ENCODE data around the gene IGFBP4.
A peak's percentile ranks its signal among the peaks of the same experiment; 100 is the strongest.

The IGFBP4 gene

GRCh38 chr17:40432864-40433528, 10.3 kb upstream of the IGFBP4 start:
- no peak for DNase-seq

- peak in 1 of 2 donors; percentile 38 for DNase-seq
Measured at GRCh38 chr17:40433551-40434415, 9.5 kb upstream of the IGFBP4 start.

- no peak for DNase-seq
Measured at GRCh38 chr17:40436636-40437035, 6.6 kb upstream of the IGFBP4 start.

- DNase-seq: no peak
Measured at GRCh38 chr17:40437095-40437732, 6.0 kb upstream of the IGFBP4 start.

DNA sequence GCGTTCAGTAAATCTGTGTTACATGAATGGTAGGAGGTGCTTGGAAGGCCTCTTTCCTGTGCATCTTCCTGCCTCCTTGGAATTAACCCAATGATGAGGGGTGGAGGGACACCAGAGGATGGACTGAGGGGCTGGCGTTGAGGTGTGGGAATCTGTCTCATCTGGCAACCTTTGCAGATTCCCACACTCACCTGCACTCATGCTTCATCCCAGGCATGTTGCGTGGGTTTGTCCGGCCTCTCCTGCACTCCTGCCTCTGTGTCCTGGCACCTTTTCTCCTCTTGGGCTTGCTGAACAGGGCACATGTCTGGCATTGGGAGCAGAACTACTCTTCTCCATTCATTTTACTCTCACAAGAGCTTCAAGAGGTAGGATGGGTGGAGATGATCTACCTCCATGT, 3.1 kb upstream of the IGFBP4 start:
- no peak for DNase-seq

DNA sequence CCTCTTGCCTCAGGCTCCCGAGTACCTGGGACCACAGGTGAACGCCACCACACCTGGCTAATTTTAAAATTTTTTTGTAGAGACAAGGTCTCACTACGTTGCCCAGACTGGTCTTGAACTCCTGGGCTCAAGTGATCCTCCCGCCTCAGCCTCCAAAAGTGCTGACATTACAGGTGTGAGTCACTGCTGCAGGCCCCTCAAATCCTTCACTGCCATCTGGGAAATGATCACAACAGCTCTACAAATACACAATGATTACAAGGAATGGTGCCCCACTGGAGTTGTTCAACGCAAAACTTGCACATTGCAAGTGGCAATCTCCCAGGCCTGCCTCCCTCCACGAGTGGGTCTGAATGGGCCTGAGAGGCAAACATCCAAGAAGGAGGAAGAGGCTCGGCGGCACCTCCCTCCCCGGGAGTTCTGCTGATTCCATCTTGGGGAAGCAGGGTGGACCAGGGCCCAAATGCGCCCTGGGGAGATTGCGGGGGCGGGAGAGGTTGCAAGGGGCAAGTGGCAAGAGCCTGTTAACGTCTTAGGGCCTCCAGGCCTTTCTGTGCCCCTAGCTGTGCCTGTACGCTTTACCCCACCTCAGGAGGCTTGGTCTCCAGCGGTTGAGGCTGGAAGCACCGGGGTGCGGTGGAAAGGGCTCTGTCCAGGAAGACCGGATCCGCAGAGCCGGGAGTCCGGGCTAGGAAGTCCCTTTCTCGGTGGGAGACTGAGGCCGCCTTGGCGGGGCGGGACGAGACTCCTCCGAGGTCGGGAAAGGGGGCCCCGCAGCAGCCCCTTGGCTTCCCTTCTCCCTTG, 656 bp upstream of the IGFBP4 start:
- DNase-seq: no peak

DNA sequence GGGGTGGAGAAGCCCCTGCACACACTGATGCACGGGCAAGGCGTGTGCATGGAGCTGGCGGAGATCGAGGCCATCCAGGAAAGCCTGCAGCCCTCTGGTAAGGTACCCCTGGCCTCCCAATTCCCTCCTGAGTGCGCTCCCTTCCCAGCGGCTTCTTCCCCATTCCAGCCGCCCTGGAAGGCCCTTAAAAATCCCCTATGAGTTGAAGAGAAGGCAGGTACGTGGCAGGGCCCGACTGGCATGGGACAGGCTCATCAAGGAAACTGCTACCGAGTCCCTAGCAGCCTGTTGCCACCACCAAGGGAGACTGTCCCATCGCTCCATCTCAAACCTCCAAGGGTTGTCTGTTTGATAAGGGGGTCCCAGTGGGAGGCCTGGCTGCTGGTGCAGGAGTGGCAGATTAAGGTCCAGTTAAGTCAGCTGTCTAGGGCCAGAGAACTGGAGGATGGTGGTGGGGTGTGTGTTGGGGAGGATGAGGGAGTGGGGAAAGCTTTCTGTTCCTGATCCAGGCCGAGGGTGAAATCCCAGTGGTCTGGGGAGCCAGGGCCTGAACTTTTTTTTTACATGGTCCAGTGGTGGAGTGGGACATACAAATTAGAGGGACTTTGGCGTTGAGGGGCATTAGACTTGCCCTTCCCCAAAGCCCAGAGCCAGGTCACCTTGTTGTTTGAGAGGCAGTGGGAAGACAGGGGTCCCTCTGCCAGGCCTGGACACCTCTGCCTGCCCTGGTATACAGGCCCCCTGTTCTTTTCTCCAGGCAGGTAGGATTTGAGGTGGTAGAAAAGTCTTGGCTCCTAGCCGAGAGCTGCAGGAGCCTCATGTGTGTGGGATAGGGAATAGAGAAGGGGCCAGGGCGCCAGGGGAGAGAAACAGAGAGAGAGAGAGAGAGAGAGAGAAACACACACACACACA, 994 bp downstream of the IGFBP4 start:
- peak in 1 of 2 donors; percentile 19 for DNase-seq

- DNase-seq: no peak
Measured at GRCh38 chr17:40445751-40446468, 2.7 kb downstream of the IGFBP4 start.

DNA sequence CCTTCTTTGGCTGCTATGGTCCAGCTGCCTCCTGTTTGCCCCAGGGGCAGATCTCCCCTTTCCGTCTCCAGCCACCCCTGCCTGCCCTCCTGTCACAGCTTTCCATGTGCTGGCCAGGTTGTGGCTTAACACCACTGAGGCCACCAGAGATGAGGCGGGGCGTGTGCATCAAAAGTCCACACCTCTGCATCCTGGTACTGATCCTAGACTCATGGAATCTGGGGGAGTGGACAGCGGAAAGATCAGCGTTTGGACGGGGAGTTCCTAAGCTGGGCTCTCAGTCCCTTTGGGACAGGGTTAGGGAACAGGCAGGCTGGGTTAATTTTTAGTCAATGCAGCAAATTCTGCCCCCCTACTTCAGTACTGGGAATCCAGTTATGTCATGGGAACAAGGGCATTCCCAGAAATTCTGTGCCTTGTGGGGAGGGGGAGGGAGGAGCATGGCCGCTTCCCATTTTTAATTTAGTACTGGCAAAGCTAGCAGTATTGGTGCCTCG, 3.9 kb downstream of the IGFBP4 start:
- DNase-seq: no peak

GRCh38 chr17:40447806-40448205, 4.6 kb downstream of the IGFBP4 start:
- DNase-seq: no peak

DNA sequence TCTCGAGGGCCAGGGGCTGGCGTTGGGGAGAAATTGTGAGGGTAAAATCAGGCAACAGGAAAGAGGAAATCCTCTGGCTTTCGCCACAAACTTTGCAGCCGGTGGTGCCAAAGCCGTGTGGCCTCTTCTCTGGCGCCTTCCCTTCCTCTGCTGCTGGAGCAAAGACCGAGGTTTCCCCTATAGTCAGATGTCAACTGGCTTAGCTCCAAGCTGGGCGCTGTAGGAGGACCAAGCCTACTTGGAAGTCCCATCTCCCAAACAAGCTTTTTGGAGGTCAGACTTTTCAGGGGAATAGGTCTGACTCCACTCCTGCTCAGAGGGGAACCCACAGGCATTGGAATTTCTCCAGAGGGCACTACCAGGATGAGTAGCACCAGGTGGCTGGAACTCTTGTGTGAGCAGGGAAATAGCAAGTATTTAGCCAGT, 5.0 kb downstream of the IGFBP4 start:
- DNase-seq: no peak

- DNase-seq: no peak
Measured at GRCh38 chr17:40448639-40449261, 5.5 kb downstream of the IGFBP4 start.

GRCh38 chr17:40450175-40450574, 6.9 kb downstream of the IGFBP4 start:
- DNase-seq: peak; percentile 55 to 56

DNA sequence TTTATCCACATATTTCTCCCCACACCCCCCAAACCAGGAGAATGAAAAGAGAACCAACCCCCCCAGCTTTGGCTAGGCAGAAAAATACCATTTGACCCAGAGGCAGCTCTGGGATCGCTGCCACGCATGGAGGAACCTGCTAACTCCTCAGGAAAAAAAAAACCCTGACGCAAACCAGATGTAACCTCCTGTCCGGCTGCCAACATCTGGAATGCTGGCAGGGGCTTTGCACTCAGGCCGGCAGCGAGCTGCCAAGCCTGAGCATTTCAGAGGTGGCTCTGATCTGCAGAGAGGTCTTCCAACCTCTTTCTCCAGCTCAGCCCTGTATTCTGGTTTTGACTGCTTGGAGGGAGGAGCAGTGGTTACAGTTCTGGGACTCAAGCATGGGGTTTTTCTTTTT, 8.2 kb downstream of the IGFBP4 start:
- no peak for DNase-seq

DNA sequence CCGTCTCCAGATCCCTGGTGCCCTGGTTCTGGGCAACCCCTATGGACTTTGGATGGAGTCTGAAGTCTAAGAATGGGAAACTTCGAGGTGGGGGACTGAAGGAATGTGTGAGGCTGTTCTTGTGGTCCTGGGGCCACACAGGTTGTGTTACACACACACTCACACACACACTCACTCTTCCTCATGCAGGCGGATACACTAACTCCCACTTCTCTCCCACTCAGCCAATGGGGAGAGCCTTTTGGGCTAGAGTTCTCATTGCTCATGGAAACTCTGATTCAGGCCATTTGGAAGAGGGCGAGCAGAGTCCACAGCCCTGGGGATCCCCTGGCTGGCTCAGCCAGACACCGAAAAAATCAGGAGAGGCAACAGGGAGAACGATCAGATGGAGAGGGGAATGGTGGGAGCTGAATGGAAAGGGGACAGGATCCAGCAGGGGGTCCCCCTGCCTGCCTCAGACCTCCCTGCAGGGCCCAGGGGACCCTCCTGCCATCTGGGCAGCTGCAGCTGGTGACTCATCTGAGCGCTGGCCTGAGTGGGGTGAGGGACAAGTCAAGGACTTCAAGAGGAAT, 9.1 kb downstream of the IGFBP4 start:
- no peak for DNase-seq

GRCh38 chr17:40452921-40453378, 9.7 kb downstream of the IGFBP4 start:
- no peak for DNase-seq

DNA sequence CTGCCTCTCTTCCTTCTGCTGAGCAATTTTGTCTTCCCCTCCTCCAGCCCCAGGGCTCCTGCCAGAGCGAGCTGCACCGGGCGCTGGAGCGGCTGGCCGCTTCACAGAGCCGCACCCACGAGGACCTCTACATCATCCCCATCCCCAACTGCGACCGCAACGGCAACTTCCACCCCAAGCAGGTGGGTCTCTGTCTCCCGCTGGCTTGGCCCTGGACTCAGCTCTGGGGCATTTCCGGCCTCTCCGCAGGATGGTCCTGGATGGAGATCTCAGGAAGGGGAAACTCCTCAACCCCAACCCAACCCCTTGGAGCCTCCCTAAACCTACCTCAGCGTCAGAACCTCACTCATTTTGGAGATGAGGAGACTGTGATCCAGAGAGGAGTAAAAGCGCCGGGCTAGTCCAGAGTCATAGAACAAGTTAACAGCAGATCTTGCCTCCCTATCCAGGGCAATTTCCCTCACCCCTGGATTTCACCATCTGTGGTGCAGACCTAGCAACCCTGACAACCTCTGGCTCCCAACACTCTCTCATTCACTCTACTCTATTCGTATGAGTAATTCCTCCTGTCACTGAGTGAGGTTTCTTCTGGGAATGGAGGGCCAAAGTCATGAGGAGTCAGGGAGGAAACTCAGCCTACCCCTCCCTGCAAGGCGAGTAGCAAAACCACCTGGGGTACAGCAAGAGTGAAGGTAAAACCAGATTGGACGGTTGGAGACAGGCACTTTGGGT, 10.8 kb downstream of the IGFBP4 start:
- no peak for DNase-seq

- DNase-seq: no peak
Measured at GRCh38 chr17:40454613-40454995, 11.4 kb downstream of the IGFBP4 start.

DNA sequence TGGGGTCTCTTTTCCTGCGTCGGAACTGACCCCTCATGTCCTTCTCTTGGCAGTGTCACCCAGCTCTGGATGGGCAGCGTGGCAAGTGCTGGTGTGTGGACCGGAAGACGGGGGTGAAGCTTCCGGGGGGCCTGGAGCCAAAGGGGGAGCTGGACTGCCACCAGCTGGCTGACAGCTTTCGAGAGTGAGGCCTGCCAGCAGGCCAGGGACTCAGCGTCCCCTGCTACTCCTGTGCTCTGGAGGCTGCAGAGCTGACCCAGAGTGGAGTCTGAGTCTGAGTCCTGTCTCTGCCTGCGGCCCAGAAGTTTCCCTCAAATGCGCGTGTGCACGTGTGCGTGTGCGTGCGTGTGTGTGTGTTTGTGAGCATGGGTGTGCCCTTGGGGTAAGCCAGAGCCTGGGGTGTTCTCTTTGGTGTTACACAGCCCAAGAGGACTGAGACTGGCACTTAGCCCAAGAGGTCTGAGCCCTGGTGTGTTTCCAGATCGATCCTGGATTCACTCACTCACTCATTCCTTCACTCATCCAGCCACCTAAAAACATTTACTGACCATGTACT, 13.2 kb downstream of the IGFBP4 start:
- no peak for DNase-seq

Data from stimulated activated CD4-positive, alpha-beta T cell treated with anti-CD3 and anti-CD28 coated beads, Interleukin-2, amount 100 ng/mL, for 24 hours (primary cell).